GM12878 (cell line): ENCODE results near the gene MBNL1. TPM values are rescaled to one million over a fixed set of nuclear protein-coding genes. Genes with fewer than 3 reads are reported as not detected.
A peak's percentile ranks its signal among the peaks of the same experiment; 100 is the strongest.

Experiments used
- ATAC-seq: fragments of 200-7000 bp; cut with Tn5 transposase; 3 replicates; pipeline ENCODE4 v1.9.1; 2020; ENCODE audit warnings: mild to moderate bottlenecking, moderate library complexity
- BruUV-seq: library from RNA; stranded (reverse); fragments of 400-500 nt; replicated peaks from 2 replicates; lab custom pipeline; 2021; lab: Mats Ljungman, UMichigan
- CTCF ChIA-PET: fragments of 300-600 bp; sonication (Branson Sonifier 250); formaldehyde crosslinking; extraction: SDS; loops from one replicate; lab custom pipeline; 2021; ENCODE audit warnings: inconsistent platforms; lab: Yijun Ruan, JAX
- POLR2A ChIA-PET: fragments of 350-600 bp; formaldehyde crosslinking; extraction: SDS; loops from one replicate; lab custom pipeline; 2021; ENCODE audit warnings: inconsistent platforms; lab: Charles Lee
- RAD21 ChIA-PET: fragments of 300-600 bp; sonication (Branson Sonifier 250); formaldehyde crosslinking; loops from one replicate; lab custom pipeline; 2023; ENCODE audit warnings: antibody characterized with exemption; ENCODE audit not compliant: unreplicated experiment; lab: Charles Lee
- SMC1A ChIA-PET: fragments of 300-600 bp; sonication (Branson Sonifier 250); formaldehyde crosslinking; loops from one replicate; lab custom pipeline; 2023; ENCODE audit not compliant: unreplicated experiment, uncharacterized antibody; lab: Charles Lee
- DNase-seq: peaks from one replicate; pipeline ENCODE4 v3.0.0-alpha.2; 2011; ENCODE audit warnings: low read depth, low spot score
- FAIRE-seq: peaks from 3 replicates; lab custom pipeline; 2011; peaks lifted over from hg19 to GRCh38; lab: Jason Lieb, UNC
- H2AFZ ChIP-seq: 2 replicates; pipeline ENCODE4 v1.6.0; 2011; ENCODE audit warnings: low read depth, low read length, control low read depth; ENCODE audit not compliant: control insufficient read depth
- H3K27ac ChIP-seq: 2 replicates; pipeline ENCODE4 v1.5.1; 2011; ENCODE audit warnings: control low read depth; ENCODE audit not compliant: control insufficient read depth, insufficient read depth
- H3K27me3 ChIP-seq, 2 experiments: replicated peaks in 1 of 2; 2 replicates each; pipeline versions ENCODE4 v1.6.0 to v1.6.1; 2011; ENCODE audit warnings: low read length in 1 of 2; ENCODE audit not compliant: control insufficient read depth in 2 of 2, insufficient read depth in 2 of 2
- H3K36me3 ChIP-seq, 2 experiments: 2 replicates each; pipeline ENCODE4 v1.5.1; 2011; ENCODE audit warnings: low read length in 1 of 2; ENCODE audit not compliant: control insufficient read depth in 2 of 2, insufficient read depth in 2 of 2
- H3K4me1 ChIP-seq: 2 replicates; pipeline ENCODE4 v1.6.1; 2011; ENCODE audit warnings: mild to moderate bottlenecking, low read length, moderate library complexity, mixed read lengths; ENCODE audit not compliant: control insufficient read depth, insufficient read depth
- H3K4me2 ChIP-seq: 2 replicates; pipeline ENCODE4 v1.6.0; 2011; ENCODE audit warnings: control low read depth; ENCODE audit not compliant: control insufficient read depth, insufficient read depth
- H3K4me3 ChIP-seq: fragments of 200-600 bp; sonication (generic); 2 replicates; pipeline ENCODE4 v1.5.1; 2016
- H3K79me2 ChIP-seq: 2 replicates; pipeline ENCODE4 v1.6.0; 2011; ENCODE audit warnings: low read length; ENCODE audit not compliant: control insufficient read depth, insufficient read depth
- H3K9ac ChIP-seq: 2 replicates; pipeline ENCODE4 v1.8.0; 2011; ENCODE audit warnings: low read length, control low read depth, mixed read lengths; ENCODE audit not compliant: control insufficient read depth, insufficient read depth
- H3K9me3 ChIP-seq: replicated peaks from 3 replicates; pipeline ENCODE4 v1.5.1; 2011; ENCODE audit warnings: mild to moderate bottlenecking, low read length; ENCODE audit not compliant: control insufficient read depth, insufficient read depth
- H4K20me1 ChIP-seq: 2 replicates; pipeline ENCODE4 v1.6.0; 2011; ENCODE audit not compliant: control insufficient read depth, insufficient read depth
- ATF7 ChIP-seq: fragments of 450-650 bp; IDR thresholded peaks from 2 replicates; pipeline ENCODE4 v1.6.1; 2016; ENCODE audit warnings: low read depth, mild to moderate bottlenecking
- CBFB ChIP-seq: IDR thresholded peaks from 2 replicates; pipeline ENCODE4 v1.6.1; 2016; ENCODE audit warnings: antibody characterized with exemption, low read depth
- CTCF ChIP-seq, 3 experiments: IDR thresholded peaks in 2 of 3; conservative IDR thresholded peaks in 1 of 3; 2 replicates each; pipeline ENCODE4 v1.5.1; 2011; ENCODE audit warnings: low read depth in 3 of 3, low read length in 3 of 3, mild to moderate bottlenecking in 3 of 3, control low read depth in 2 of 3, moderate library complexity in 2 of 3, inconsistent platforms in 1 of 3, mixed read lengths in 1 of 3; ENCODE audit not compliant: control insufficient read depth in 2 of 3, insufficient read depth in 1 of 3; ENCODE audit errors: extremely low read depth in 1 of 3
- HCFC1 ChIP-seq: fragments of 150-350 bp; IDR thresholded peaks from 2 replicates; pipeline ENCODE4 v1.6.1; 2014; ENCODE audit warnings: low read length
- HDGF ChIP-seq: fragments of 450-650 bp; IDR thresholded peaks from 2 replicates; pipeline ENCODE4 v1.6.1; 2016; ENCODE audit warnings: antibody characterized with exemption
- RELB ChIP-seq: fragments of 450-650 bp; IDR thresholded peaks from 2 replicates; pipeline ENCODE4 v1.6.1; 2017; ENCODE audit warnings: low read depth, mild to moderate bottlenecking, moderate library complexity
- SIN3A ChIP-seq: IDR thresholded peaks from 2 replicates; pipeline ENCODE4 v1.6.1; 2012; ENCODE audit warnings: low read depth, low read length, improper control_type of control experiment
- SMAD5 ChIP-seq: IDR thresholded peaks from 2 replicates; pipeline ENCODE4 v1.6.1; 2016; ENCODE audit warnings: antibody characterized with exemption, low read depth
- SREBF1 ChIP-seq: IDR thresholded peaks from 2 replicates; pipeline ENCODE4 v1.6.1; 2012; ENCODE audit warnings: mild to moderate bottlenecking, low read length
- ZBED1 ChIP-seq: IDR thresholded peaks from 2 replicates; pipeline ENCODE4 v1.6.1; 2016; ENCODE audit warnings: borderline replicate concordance
- ZBTB33 ChIP-seq: fragments of 450-650 bp; IDR thresholded peaks from 2 replicates; pipeline ENCODE4 v1.6.1; 2017; ENCODE audit warnings: mild to moderate bottlenecking
- ZNF207 ChIP-seq: fragments of 450-650 bp; IDR thresholded peaks from 2 replicates; pipeline ENCODE4 v1.6.1; 2014; ENCODE audit warnings: antibody characterized with exemption, mild to moderate bottlenecking, borderline replicate concordance
- ZNF687 ChIP-seq: fragments of 450-650 bp; IDR thresholded peaks from 2 replicates; pipeline ENCODE4 v1.6.1; 2017; ENCODE audit warnings: mild to moderate bottlenecking, moderate library complexity
- WGBS: methylation state at CpG from one replicate; pipeline ENCODE4 v1.1.6; 2016; ENCODE audit warnings: low lambda C conversion rate; ENCODE audit not compliant: insufficient replicate concordance, insufficient coverage; ENCODE audit errors: missing lambda C conversion rate; 5-methylcytosine and 5-hydroxymethylcytosine counted together
- in situ Hi-C: fragments of 300-500 bp; cut with MboI; formaldehyde crosslinking; loops from 9 replicates; pipeline ENCODE4 v1.14.3; 2018; ENCODE audit warnings: mixed read lengths
- intact Hi-C: fragments of 100-400 bp; cut with micrococcal nuclease; formaldehyde crosslinking; loops from one replicate; pipeline ENCODE4 v1.14.2; 2022; ENCODE audit not compliant: unreplicated experiment
- polyA plus RNA-seq, 11 experiments: library from polyadenylated mRNA; depleted of rRNA in 4 of 11; unstranded in 6 of 11; stranded (reverse) in 5 of 11; fragments of >200 nt; fragmentation: Nextera tagmentation in 4 of 11; fragmentation: Illumina TruSeq in 1 of 11; extraction: Ambion mirVana in 4 of 11; extraction: Trizol in 1 of 11; gene quantifications; 1 replicate in 1 of 11; 2 replicates in 10 of 11; pipeline versions ENCODE4 v1.2.1 to v1.2.3, GENCODE V29; 2011 to 2016; ENCODE audit warnings: inconsistent platforms in 2 of 11, missing spikeins in 2 of 11, low read depth in 1 of 11
- total RNA-seq, 4 experiments: library from RNA; depleted of rRNA in 3 of 4; stranded (reverse); fragments of >200 nt in 3 of 4; fragmentation: Illumina TruSeq in 1 of 4; extraction: Trizol in 1 of 4; gene quantifications; 2 replicates each; pipeline versions ENCODE4 v1.2.1 to v1.2.3, GENCODE V29; 2013 to 2021

The MBNL1 gene
- total and polyA plus RNA-seq, 10 of the 15 experiments (the other 5 are each of a cell fraction or from before 2014, with no cell fraction given) = 59.6 to 337 (median 143) TPM

GRCh38 chr3:152466784-152467183 lies 198.1 kb downstream of the MBNL1 start (continued):
- peak; percentile 41 to 47 (median 46); a peak in 4 of 6 replicates for TF ChIP-seq CTCF (IDR thresholded peaks at IDR 0.05 in 2 of 3, conservative IDR thresholded peaks at IDR 0.05 in 1 of 3; ENCODE audit: control insufficient read depth in 2 of 3, extremely low read depth in 1 of 3, insufficient read depth in 1 of 3, low read depth in 3 of 3, low read length in 3 of 3)

- no peaks in the 10 kb centered on the region for H4K20me1 ChIP-seq
- POLR2A ChIA-PET = no interaction called here
- 74% methylated on average over 4 of the region's 4 CpGs for WGBS
- peaks cover 0 to 9% of the 10 kb centered on the region in 2 experiments; a peak in 2 of 4 replicates for H3K36me3 ChIP-seq
- no peaks in the 10 kb centered on the region for H3K79me2 ChIP-seq
- H3K27me3 ChIP-seq = no peaks in the 10 kb centered on the region
- DNase-seq (no peak), ATAC-seq (no peak), FAIRE-seq (no peak)
- RAD21 ChIA-PET = no interaction called here
- no peak overlapping the region for H3K27ac ChIP-seq
- BruUV-seq = no TSS peak
- SMC1A ChIA-PET = no interaction called here
- no peak overlapping the region for H2AFZ ChIP-seq
- intact Hi-C loops = loop anchor here (10.0 kb wide), 2 partner anchors 365 to 465 kb away; partner anchors contain the start of gene P2RY1
- no peak overlapping the region for H3K9ac ChIP-seq
- no peak overlapping the region for H3K4me2 ChIP-seq
- H3K4me3 ChIP-seq = no peak overlapping the region
- no peaks in the 10 kb centered on the region for H3K4me1 ChIP-seq
- CTCF ChIA-PET = no interaction called here
- H3K9me3 ChIP-seq = no peaks in the 10 kb centered on the region
- in situ Hi-C loops = loop anchor here (10.0 kb wide), 2 partner anchors 55 to 485 kb away; no protein-coding TSS in a partner anchor
- TF ChIP-seq SMAD5 (no peak), HCFC1 (no peak), ATF7 (no peak), ZBED1 (no peak), ZNF687 (no peak), SREBF1 (no peak), SIN3A (no peak), CBFB (no peak), RELB (no peak), HDGF (no peak), ZBTB33 (no peak), ZNF207 (no peak)
Measured at GRCh38 chr3:152469248-152470025, 200.7 kb downstream of the MBNL1 start.
